A549 (cell line): ENCODE data around the gene SLC7A6OS. TPM values are rescaled to one million over a fixed set of nuclear protein-coding genes. Genes with fewer than 3 reads are reported as not detected.

Experiments
- ATAC-seq, 2 experiments: fragments of 200-7000 bp in 1 of 2; fragments of >200 bp in 1 of 2; cut with Nextera tagmentation in 1 of 2; cut with Tn5 transposase in 1 of 2; 3 replicates each; pipeline versions ENCODE4 v1.8.0 to v1.9.1; 2018 to 2020; ENCODE audit warnings: mild to moderate bottlenecking in 1 of 2, moderate library complexity in 1 of 2
- CTCF ChIA-PET: fragments of 300-600 bp; sonication (Branson Sonifier 250); formaldehyde crosslinking; extraction: SDS; loops from one replicate; lab custom pipeline; 2021; ENCODE audit warnings: antibody characterized with exemption, inconsistent platforms; lab: Yijun Ruan, JAX
- POLR2A ChIA-PET: fragments of 350-600 bp; formaldehyde crosslinking; extraction: SDS; loops from one replicate; lab custom pipeline; 2021; ENCODE audit warnings: antibody characterized with exemption, inconsistent platforms; lab: Yijun Ruan, JAX
- DNase-seq, 2 experiments: peaks; one replicate each; pipeline versions ENCODE4 v3.0.0 to v3.0.0-alpha.2; 2011 to 2016; ENCODE audit warnings: low read depth in 1 of 2, low spot score in 1 of 2
- FAIRE-seq: peaks from 2 replicates; lab custom pipeline; 2011; peaks lifted over from hg19 to GRCh38; lab: Jason Lieb, UNC
- H3K27ac ChIP-seq, 2 experiments: fragments of >200 bp; sonication (Bioruptor Twin); formaldehyde crosslinking; 3 replicates each; pipeline ENCODE4 v1.5.1; 2016 to 2017
- H3K4me1 ChIP-seq: fragments of >200 bp; sonication (Bioruptor Twin); formaldehyde crosslinking; 3 replicates; pipeline ENCODE4 v1.6.1; 2016
- H3K4me2 ChIP-seq: fragments of >200 bp; sonication (Bioruptor Twin); formaldehyde crosslinking; 3 replicates; pipeline ENCODE4 v1.6.1; 2016
- H3K4me3 ChIP-seq: fragments of >200 bp; sonication (Bioruptor Twin); formaldehyde crosslinking; 3 replicates; pipeline ENCODE4 v1.5.1; 2016
- H3K9me3 ChIP-seq: fragments of >200 bp; sonication (Bioruptor Twin); formaldehyde crosslinking; 3 replicates; pipeline ENCODE4 v1.6.1; 2016
- BCL3 ChIP-seq: fragments of >200 bp; sonication (Bioruptor Twin); formaldehyde crosslinking; IDR thresholded peaks from 3 replicates; pipeline ENCODE4 v1.6.1; 2016
- CTCF ChIP-seq: fragments of >200 bp; sonication (Bioruptor Twin); formaldehyde crosslinking; IDR thresholded peaks from 3 replicates; pipeline ENCODE4 v1.5.1; 2016
- EHF ChIP-seq: fragments of 250-450 bp; sonication (Bioruptor Pico); IDR thresholded peaks from 2 replicates; pipeline ENCODE4 v1.5.0; 2020; ENCODE audit warnings: mild to moderate bottlenecking
- GATA3 ChIP-seq: IDR thresholded peaks from 2 replicates; pipeline ENCODE4 v1.6.1; 2012; ENCODE audit warnings: borderline replicate concordance
- HEYL ChIP-seq: fragments of 250-450 bp; sonication (Bioruptor Pico); IDR thresholded peaks from 2 replicates; pipeline ENCODE4 v1.8.0; 2021; ENCODE audit warnings: mild to moderate bottlenecking, moderate library complexity
- HOXB13 ChIP-seq: fragments of 250-450 bp; sonication (Bioruptor Pico); IDR thresholded peaks from 2 replicates; pipeline ENCODE4 v1.5.0; 2020; ENCODE audit warnings: low read depth, mild to moderate bottlenecking, moderate library complexity
- JUN ChIP-seq, 2 experiments: fragments of >200 bp; sonication (Bioruptor Twin); formaldehyde crosslinking; IDR thresholded peaks; 2 replicates in 1 of 2; 3 replicates in 1 of 2; pipeline ENCODE4 v1.6.1; 2016 to 2017
- JUNB ChIP-seq: fragments of >200 bp; sonication (Bioruptor Twin); formaldehyde crosslinking; IDR thresholded peaks from 2 replicates; pipeline ENCODE4 v1.6.1; 2016
- NPAS2 ChIP-seq: fragments of 250-450 bp; sonication (Bioruptor Pico); IDR thresholded peaks from 2 replicates; pipeline ENCODE4 v1.8.0; 2022; ENCODE audit warnings: mild to moderate bottlenecking, moderate library complexity, borderline replicate concordance
- NR3C1 ChIP-seq: fragments of >200 bp; sonication (Bioruptor Twin); formaldehyde crosslinking; IDR thresholded peaks from 3 replicates; pipeline ENCODE4 v1.6.1; 2017
- POLR2AphosphoS2 ChIP-seq: conservative IDR thresholded peaks from 2 replicates; pipeline ENCODE4 v1.6.1; 2012; ENCODE audit warnings: low read length, improper control_type of control experiment, inconsistent platforms
- RAD21 ChIP-seq, 2 experiments: fragments of >200 bp in 1 of 2; sonication (Bioruptor Twin) in 1 of 2; formaldehyde crosslinking in 1 of 2; IDR thresholded peaks in 1 of 2; conservative IDR thresholded peaks in 1 of 2; 2 replicates in 1 of 2; 3 replicates in 1 of 2; pipeline ENCODE4 v1.6.1; 2012 to 2018; ENCODE audit warnings: inconsistent platforms in 1 of 2
- WGBS: methylation state at CpG from one replicate; pipeline ENCODE4 v1.1.6; 2017; ENCODE audit errors: missing lambda C conversion rate; 5-methylcytosine and 5-hydroxymethylcytosine counted together
- polyA plus RNA-seq, 4 experiments: library from polyadenylated mRNA; depleted of rRNA in 3 of 4; stranded (reverse); fragments of >200 nt; fragmentation: RNase III in 1 of 4; extraction: RNeasy Plus Mini Kit Qiagen cat#74134 plus additional on column Dnase treatment in 1 of 4; gene quantifications; 2 replicates in 3 of 4; 3 replicates in 1 of 4; pipeline ENCODE4 v1.2.3, GENCODE V29; 2011 to 2017

Gene SLC7A6OS
- polyA plus RNA-seq, 2 of the 4 experiments (the other 2 are of a cell fraction) = 10.4 to 11.9 TPM

DNA sequence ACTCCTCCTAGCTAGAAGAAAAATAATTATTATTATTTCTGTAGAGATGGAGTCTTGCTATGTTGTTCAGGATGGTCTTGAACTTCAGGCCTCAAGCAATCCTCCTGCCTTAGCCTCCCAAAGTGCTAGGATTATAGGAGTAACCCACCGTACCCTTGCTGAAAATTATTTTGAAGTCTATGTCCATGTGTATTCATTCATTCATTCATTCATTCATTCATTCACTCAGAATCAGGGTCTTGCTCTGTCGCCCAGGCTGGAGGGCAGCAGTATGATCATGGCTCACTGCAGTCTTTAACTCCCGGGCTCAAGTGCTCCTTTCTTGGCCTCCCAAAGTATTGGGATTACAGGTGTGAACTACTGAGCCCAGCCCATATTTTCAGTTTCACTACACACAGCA is 4.1 kb downstream of the SLC7A6OS start:
- H3K27ac ChIP-seq = no peak overlapping the region
- peaks cover 12% of the 10 kb centered on the region; the same call in 2 of the 3 replicates for H3K4me1 ChIP-seq
- TF ChIP-seq BCL3 (no peak), GATA3 (no peak), NPAS2 (CRISPR knock-in tag) (no peak)
- no peak for ATAC-seq
- 95% methylated on average over 3 of the region's 3 CpGs for WGBS
- no peak for DNase-seq
- H3K4me3 ChIP-seq = no peak overlapping the region
- no peaks in the 10 kb centered on the region for H3K9me3 ChIP-seq
- no peak overlapping the region for H3K4me2 ChIP-seq
- ChIA-PET CTCF (interaction anchor here (0.8 to 3.5 kb wide), 4 partner anchors 10 to 786 kb away, joined by 3 to 16 read pairs (median 7); partner anchors contain the start of gene SLC7A6), POLR2A (no interaction called here)
- no peak for FAIRE-seq

DNA sequence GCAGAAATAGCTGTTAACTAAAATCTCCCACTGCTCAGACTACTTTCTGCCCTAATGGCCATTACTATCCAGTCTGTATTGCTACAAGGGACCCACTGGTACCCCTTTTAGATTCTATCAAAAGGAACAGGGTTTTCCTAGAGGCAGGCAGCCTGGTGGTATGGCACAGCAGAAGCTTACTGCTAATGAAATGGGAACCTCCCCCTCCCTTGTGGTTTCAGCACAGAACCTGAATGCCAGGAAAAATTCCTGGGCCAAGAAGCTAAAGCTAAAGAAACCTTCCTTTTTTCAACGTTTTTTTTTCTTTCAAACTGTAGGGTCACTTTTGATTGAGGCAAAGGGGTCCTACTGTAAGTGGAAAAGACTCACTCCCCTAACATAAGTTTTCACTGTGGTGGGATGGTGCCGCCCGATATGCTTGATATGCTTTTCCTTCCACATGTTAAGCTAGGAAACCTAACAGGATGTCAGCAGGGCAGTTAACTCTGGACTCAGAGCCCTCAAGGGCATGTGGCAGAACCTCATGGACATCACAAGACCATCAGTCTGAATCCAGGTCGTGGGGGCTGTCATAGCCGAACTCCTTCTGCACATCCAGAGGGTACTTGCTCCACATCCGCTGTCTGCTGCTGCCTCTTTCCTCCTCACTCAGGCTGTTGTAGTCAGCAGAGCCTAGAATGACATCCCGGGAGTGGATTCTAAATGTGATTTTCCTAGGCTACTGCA is 9.8 kb downstream of the SLC7A6OS start:
- ChIA-PET CTCF (interaction anchor here (0.7 to 2.7 kb wide), 8 partner anchors 10 to 220 kb away, joined by 3 to 24 read pairs (median 5); partner anchors contain the start of genes PRMT7, SLC7A6 and SLC7A6OS), POLR2A (interaction anchor here (1.8 to 3.1 kb wide), 2 partner anchors 10 to 36 kb away, joined by 9 to 25 read pairs; partner anchors contain the start of genes PRMT7, SLC7A6 and SLC7A6OS)
- Histone ChIP-seq H3K4me2 (no peak overlapping the region), H3K9me3 (no peaks in the 10 kb centered on the region), H3K4me1 (peaks cover 13% of the 10 kb centered on the region; the same call in 2 of the 3 replicates), H3K27ac (no peak overlapping the region), H3K4me3 (no peak overlapping the region)
- WGBS = 78% methylated on average over 7 of the region's 7 CpGs
- ATAC-seq (no peak), FAIRE-seq (no peak), DNase-seq (no peak)
- TF ChIP-seq JUNB = no peak
- no peak for TF ChIP-seq HEYL
- no peak for TF ChIP-seq BCL3
- TF ChIP-seq NR3C1 = no peak
- TF ChIP-seq RAD21 (conservative IDR thresholded peaks at IDR 0.05 in 1 of 2, IDR thresholded peaks at IDR 0.05 in 1 of 2) = no peak

DNA sequence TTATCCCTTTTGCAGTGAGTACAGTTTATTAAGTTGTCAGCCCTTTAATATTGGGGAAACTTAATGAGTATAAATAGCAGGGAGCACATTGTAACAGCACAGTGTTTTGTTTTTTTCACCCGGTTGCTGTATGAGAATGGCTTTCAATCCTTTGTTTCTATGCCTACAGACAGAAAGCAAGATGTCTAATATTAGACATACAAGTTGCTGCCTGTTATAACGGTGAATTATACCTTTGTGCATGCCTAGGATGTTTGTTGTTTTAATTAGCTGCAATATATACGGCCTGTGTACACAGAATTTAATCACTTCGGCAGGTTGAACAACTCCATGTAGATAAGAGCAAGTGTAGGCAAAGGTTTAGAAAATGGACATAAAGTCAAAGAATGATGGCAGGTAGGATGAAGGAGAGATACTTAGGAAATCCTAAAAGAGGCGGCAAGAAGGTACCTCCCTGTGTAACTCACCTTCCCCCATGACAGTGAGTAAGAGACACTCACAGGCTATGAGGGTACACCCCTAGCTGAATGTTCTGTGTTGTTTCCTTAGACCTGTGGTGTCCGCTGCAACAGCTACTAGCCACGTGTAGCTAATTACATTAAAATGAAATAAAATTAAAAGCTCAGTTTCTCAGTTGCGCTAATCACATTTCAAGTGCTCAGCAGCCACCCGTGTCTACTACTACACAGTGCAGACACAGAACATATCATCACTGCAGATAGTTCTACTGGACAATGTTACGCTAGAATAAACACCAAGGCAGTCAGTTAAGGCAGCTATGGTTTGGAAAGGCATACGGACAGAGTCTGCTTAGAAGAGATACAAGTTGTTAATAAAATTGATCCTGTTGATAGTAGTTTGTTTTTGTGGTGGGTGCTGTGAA is 10.9 kb downstream of the SLC7A6OS start:
- TF ChIP-seq HOXB13 (no peak), POLR2AphosphoS2 (0 out of 2 replicates have a peak, but pooled peaks have one; percentile 79), EHF (CRISPR knock-in tag) (no peak), JUN (IDR thresholded peaks at IDR 0.05) (0 out of 5 replicates have a peak, but pooled peaks of 1 of the 2 experiments have one; percentile 2), CTCF (no peak)
- TF ChIP-seq, all 56 proteins: peak for 2
- Histone ChIP-seq H3K9me3 (no peaks in the 10 kb centered on the region), H3K4me3 (no peak overlapping the region), H3K4me2 (no peak overlapping the region), H3K27ac (no peak overlapping the region), H3K4me1 (peaks cover 13% of the 10 kb centered on the region; the same call in 2 of the 3 replicates)
- CTCF ChIA-PET = interaction anchor here (0.5 to 2.7 kb wide), 12 partner anchors 10 to 221 kb away, joined by 3 to 24 read pairs (median 3); partner anchors contain the start of genes PRMT7, SLC7A6 and SLC7A6OS
- no peak for FAIRE-seq
- ATAC-seq = no peak
- POLR2A ChIA-PET = interaction anchor here (1.8 to 3.1 kb wide), 2 partner anchors 11 to 35 kb away, joined by 9 to 25 read pairs; partner anchors contain the start of genes PRMT7, SLC7A6 and SLC7A6OS
- WGBS = 82% methylated on average over 11 of the region's 11 CpGs
- no peak for DNase-seq
